Neural cell (in vitro differentiated cells): ENCODE results near the gene CDH20.

ENCODE experiments used
- EP300 ChIP-seq: fragments of 450-650 bp; conservative IDR thresholded peaks from 2 replicates; pipeline ENCODE4 v1.6.1; 2014; ENCODE audit warnings: antibody characterized with exemption, mild to moderate bottlenecking, moderate library complexity; ENCODE audit not compliant: poor library complexity, severe bottlenecking
- EZH2 ChIP-seq: fragments of 200-600, 300-800 bp; shearing (Covaris generic), sonication (generic); IDR thresholded peaks from 2 replicates; pipeline ENCODE4 v1.6.1; 2014; ENCODE audit warnings: antibody characterized with exemption, low read length, borderline replicate concordance, mild to moderate bottlenecking; ENCODE audit not compliant: insufficient read depth, poor library complexity, severe bottlenecking
- MXI1 ChIP-seq: fragments of 450-650 bp; conservative IDR thresholded peaks from 2 replicates; pipeline ENCODE4 v1.6.1; 2014; ENCODE audit warnings: antibody characterized with exemption, mild to moderate bottlenecking; ENCODE audit not compliant: poor library complexity, severe bottlenecking
- POLR2AphosphoS5 ChIP-seq: IDR thresholded peaks from 2 replicates; pipeline ENCODE4 v1.6.1; 2012
- RAD21 ChIP-seq: fragments of 450-650 bp; conservative IDR thresholded peaks from 2 replicates; pipeline ENCODE4 v1.6.1; 2014; ENCODE audit warnings: antibody characterized with exemption, mild to moderate bottlenecking, moderate library complexity
- SMC3 ChIP-seq: fragments of 450-650 bp; conservative IDR thresholded peaks from 2 replicates; pipeline ENCODE4 v1.6.1; 2014; ENCODE audit warnings: antibody characterized with exemption, mild to moderate bottlenecking, moderate library complexity; ENCODE audit not compliant: poor library complexity
- TAF1 ChIP-seq: IDR thresholded peaks from 2 replicates; pipeline ENCODE4 v1.6.1; 2012; ENCODE audit warnings: low read depth
- TF ChIP-seq, protein P1 (sequence below): fragments of 450-650 bp; IDR thresholded peaks from 2 replicates; pipeline ENCODE4 v1.5.1; 2014; ENCODE audit warnings: antibody characterized with exemption, mild to moderate bottlenecking, moderate library complexity; ENCODE audit not compliant: poor library complexity, severe bottlenecking

DNA sequence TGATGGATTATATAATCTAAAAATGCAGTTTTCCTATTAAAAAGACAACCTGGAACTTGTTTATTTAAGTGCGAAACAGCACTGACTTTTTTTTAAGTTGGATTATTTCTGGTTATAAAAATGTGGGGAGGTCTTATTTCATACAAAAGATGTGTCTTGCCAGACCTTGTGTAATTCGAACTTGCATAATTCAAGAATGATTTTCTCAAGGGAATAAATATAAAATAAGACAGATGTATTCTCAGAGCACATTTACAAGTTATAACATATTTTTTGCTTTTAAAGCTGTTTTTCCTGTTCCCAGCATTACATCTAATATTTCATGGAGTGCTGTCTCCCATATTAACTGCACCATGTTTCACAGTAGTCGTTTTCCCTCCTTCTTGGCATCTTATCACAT is 263.1 kb downstream of the CDH20 start:
- TF ChIP-seq, protein P1, sequence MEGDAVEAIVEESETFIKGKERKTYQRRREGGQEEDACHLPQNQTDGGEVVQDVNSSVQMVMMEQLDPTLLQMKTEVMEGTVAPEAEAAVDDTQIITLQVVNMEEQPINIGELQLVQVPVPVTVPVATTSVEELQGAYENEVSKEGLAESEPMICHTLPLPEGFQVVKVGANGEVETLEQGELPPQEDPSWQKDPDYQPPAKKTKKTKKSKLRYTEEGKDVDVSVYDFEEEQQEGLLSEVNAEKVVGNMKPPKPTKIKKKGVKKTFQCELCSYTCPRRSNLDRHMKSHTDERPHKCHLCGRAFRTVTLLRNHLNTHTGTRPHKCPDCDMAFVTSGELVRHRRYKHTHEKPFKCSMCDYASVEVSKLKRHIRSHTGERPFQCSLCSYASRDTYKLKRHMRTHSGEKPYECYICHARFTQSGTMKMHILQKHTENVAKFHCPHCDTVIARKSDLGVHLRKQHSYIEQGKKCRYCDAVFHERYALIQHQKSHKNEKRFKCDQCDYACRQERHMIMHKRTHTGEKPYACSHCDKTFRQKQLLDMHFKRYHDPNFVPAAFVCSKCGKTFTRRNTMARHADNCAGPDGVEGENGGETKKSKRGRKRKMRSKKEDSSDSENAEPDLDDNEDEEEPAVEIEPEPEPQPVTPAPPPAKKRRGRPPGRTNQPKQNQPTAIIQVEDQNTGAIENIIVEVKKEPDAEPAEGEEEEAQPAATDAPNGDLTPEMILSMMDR = no peak
- no peak for TF ChIP-seq POLR2AphosphoS5
- no peak for TF ChIP-seq SMC3
- TF ChIP-seq EP300 = no peak
- TF ChIP-seq RAD21 = no peak
- TF ChIP-seq MXI1 = no peak
- TF ChIP-seq TAF1 = no peak
- TF ChIP-seq EZH2 = no peak
